K562 (cell line): ENCODE measurements around the gene KISS1. TPM values are rescaled to one million over a fixed set of nuclear protein-coding genes. Genes with fewer than 3 reads are reported as not detected.
A peak's percentile ranks its signal among the peaks of the same experiment; 100 is the strongest.

Experiments
- C11orf30 ChIP-seq: fragments of 450-650 bp; IDR thresholded peaks from 2 replicates; pipeline ENCODE4 v1.6.1; 2016; ENCODE audit warnings: low read depth, mild to moderate bottlenecking
- CHAMP1 ChIP-seq: fragments of 450-650 bp; IDR thresholded peaks from 2 replicates; pipeline ENCODE4 v1.6.1; 2016; ENCODE audit warnings: mild to moderate bottlenecking
- HNRNPL ChIP-seq: fragments of 200-400 bp; formaldehyde crosslinking; IDR thresholded peaks from 2 replicates; pipeline ENCODE4 v1.6.1; 2017; ENCODE audit warnings: low read depth, mild to moderate bottlenecking, low read length
- KAT8 ChIP-seq: fragments of 450-650 bp; IDR thresholded peaks from 2 replicates; pipeline ENCODE4 v1.6.1; 2016; ENCODE audit warnings: low read depth, mild to moderate bottlenecking
- LARP7 ChIP-seq: fragments of 450-650 bp; IDR thresholded peaks from 2 replicates; pipeline ENCODE4 v1.6.1; 2016
- MCM7 ChIP-seq, 2 experiments: fragments of 450-650 bp; IDR thresholded peaks; 2 replicates each; pipeline ENCODE4 v1.6.1; 2016 to 2018
- MXD1 ChIP-seq: fragments of 250-450 bp; sonication (Bioruptor Pico); IDR thresholded peaks from 2 replicates; pipeline ENCODE4 v1.8.0; 2021; ENCODE audit warnings: borderline replicate concordance, mild to moderate bottlenecking, moderate library complexity; ENCODE audit not compliant: poor library complexity, severe bottlenecking
- PCBP1 ChIP-seq: fragments of 200-400 bp; formaldehyde crosslinking; IDR thresholded peaks from 2 replicates; pipeline ENCODE4 v1.6.1; 2018; ENCODE audit warnings: mild to moderate bottlenecking, low read depth, low read length; ENCODE audit not compliant: poor library complexity, severe bottlenecking
- PREB ChIP-seq: sonication (generic); formaldehyde crosslinking; IDR thresholded peaks from 2 replicates; pipeline ENCODE4 v1.8.1; 2023; ENCODE audit warnings: mild to moderate bottlenecking, missing genetic modification reagents
- TRIM25 ChIP-seq: fragments of 450-650 bp; IDR thresholded peaks from 2 replicates; pipeline ENCODE4 v1.7.0; 2016; ENCODE audit warnings: borderline replicate concordance
- ZBTB8A ChIP-seq: fragments of 450-650 bp; IDR thresholded peaks from 2 replicates; pipeline ENCODE4 v1.6.1; 2018; ENCODE audit warnings: mild to moderate bottlenecking, moderate library complexity; ENCODE audit not compliant: partially characterized antibody
- ZBTB9 ChIP-seq: fragments of 450-650 bp; formaldehyde crosslinking; IDR thresholded peaks from 2 replicates; pipeline ENCODE4 v1.4.0; 2020; ENCODE audit warnings: mild to moderate bottlenecking, moderate library complexity
- ZNF324 ChIP-seq: fragments of 250-450 bp; sonication (Bioruptor Pico); IDR thresholded peaks from 2 replicates; pipeline ENCODE4 v1.4.0; 2020; ENCODE audit warnings: mild to moderate bottlenecking
- ZNF518B ChIP-seq: fragments of 250-450 bp; sonication (Bioruptor Pico); IDR thresholded peaks from 2 replicates; pipeline ENCODE4 v1.5.0; 2021; ENCODE audit warnings: mild to moderate bottlenecking, moderate library complexity
- ZNF668 ChIP-seq: fragments of 250-450 bp; sonication (Bioruptor Pico); IDR thresholded peaks from 2 replicates; pipeline ENCODE4 v1.8.0; 2022; ENCODE audit warnings: mild to moderate bottlenecking, inconsistent platforms
- ZNF696 ChIP-seq: fragments of 250-450 bp; sonication (Bioruptor Pico); conservative IDR thresholded peaks from 2 replicates; pipeline ENCODE4 v1.4.0; 2020; ENCODE audit warnings: mild to moderate bottlenecking, moderate library complexity
- ZNF77 ChIP-seq: fragments of 250-450 bp; sonication (Bioruptor Pico); IDR thresholded peaks from 2 replicates; pipeline ENCODE4 v1.5.0; 2020
- polyA plus RNA-seq, 8 experiments: library from polyadenylated mRNA; depleted of rRNA in 4 of 8; stranded (reverse) in 5 of 8; unstranded in 3 of 8; fragments of >200 nt; fragmentation: Nextera tagmentation in 2 of 8; fragmentation: Illumina TruSeq in 1 of 8; extraction: Ambion mirVana in 2 of 8; extraction: Trizol in 1 of 8; gene quantifications; 2 replicates each; pipeline versions ENCODE4 v1.2.1 to v1.2.3, GENCODE V29; 2011 to 2014; ENCODE audit warnings: inconsistent platforms in 1 of 8, missing spikeins in 1 of 8
- total RNA-seq, 7 experiments: library from RNA; depleted of rRNA in 6 of 7; stranded (reverse); fragments of >200 nt in 6 of 7; fragmentation: Illumina TruSeq in 2 of 7; extraction: Trizol in 2 of 7; gene quantifications; 2 replicates each; pipeline versions ENCODE4 v1.2.1 to v1.2.3, GENCODE V29; 2011 to 2021; ENCODE audit warnings: low replicate concordance in 1 of 7

Gene KISS1
- total and polyA plus RNA-seq, 9 of the 15 experiments (the other 6 are each of a cell fraction or from before 2014, with no cell fraction given): 0.31 TPM; not detected in 8

GRCh38 chr1:204171751-204172178 lies 24.5 kb downstream of the KISS1 start (continued):
- TF ChIP-seq MCM7 (IDR thresholded peaks at IDR 0.05) (no peak), MXD1 (no peak), PCBP1 (no peak), ZBTB8A (no peak), HNRNPL (no peak), ZNF324 (CRISPR knock-in tag) (peak; percentile 60; the same call in 1 of the 2 replicates), KAT8 (no peak), ZNF77 (CRISPR knock-in tag) (no peak), ZNF668 (0 out of 2 replicates have a peak, but pooled peaks have one; percentile 39), TRIM25 (no peak), LARP7 (no peak), CHAMP1 (no peak), ZNF518B (CRISPR knock-in tag) (no peak), ZBTB9 (CRISPR knock-in tag) (peak; percentile 96), ZNF696 (CRISPR knock-in tag) (no peak), PREB (CRISPR knock-in tag) (no peak), C11orf30 (no peak)
